ENCODE results near the gene BCAS3.
A peak's percentile ranks its signal among the peaks of the same experiment; 100 is the strongest.

Gene BCAS3

DNA sequence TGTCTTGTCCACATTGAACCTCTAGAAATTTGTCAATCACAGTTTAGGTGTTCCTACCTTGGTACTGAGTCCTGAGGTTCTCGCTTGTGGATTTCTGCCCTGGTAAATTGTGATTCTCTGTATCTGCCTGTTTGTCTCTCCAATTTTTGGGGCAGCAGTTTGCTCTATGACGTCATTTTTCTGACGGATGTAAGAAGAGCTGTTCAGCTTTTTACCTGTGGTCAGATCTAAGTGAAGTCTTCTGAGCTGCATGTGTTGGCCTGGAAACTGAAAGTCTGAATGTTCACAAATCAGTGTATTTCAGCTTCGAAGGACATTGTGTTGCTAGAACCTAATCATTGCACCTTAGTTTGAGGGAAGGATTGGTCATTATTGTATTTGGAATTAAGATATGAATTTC, 63.4 kb downstream of the BCAS3 start:
- H3K4me3 ChIP-seq (ENCODE audit: low read depth, low read length) = no peak overlapping the region
- TF ChIP-seq, protein P1, sequence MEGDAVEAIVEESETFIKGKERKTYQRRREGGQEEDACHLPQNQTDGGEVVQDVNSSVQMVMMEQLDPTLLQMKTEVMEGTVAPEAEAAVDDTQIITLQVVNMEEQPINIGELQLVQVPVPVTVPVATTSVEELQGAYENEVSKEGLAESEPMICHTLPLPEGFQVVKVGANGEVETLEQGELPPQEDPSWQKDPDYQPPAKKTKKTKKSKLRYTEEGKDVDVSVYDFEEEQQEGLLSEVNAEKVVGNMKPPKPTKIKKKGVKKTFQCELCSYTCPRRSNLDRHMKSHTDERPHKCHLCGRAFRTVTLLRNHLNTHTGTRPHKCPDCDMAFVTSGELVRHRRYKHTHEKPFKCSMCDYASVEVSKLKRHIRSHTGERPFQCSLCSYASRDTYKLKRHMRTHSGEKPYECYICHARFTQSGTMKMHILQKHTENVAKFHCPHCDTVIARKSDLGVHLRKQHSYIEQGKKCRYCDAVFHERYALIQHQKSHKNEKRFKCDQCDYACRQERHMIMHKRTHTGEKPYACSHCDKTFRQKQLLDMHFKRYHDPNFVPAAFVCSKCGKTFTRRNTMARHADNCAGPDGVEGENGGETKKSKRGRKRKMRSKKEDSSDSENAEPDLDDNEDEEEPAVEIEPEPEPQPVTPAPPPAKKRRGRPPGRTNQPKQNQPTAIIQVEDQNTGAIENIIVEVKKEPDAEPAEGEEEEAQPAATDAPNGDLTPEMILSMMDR (IDR thresholded peaks at IDR 0.05; ENCODE audit: insufficient read depth, low read depth, low read length, missing control alignments) = no peak
- DNase-seq (ENCODE audit: low read depth) = peak; percentile 18

DNA sequence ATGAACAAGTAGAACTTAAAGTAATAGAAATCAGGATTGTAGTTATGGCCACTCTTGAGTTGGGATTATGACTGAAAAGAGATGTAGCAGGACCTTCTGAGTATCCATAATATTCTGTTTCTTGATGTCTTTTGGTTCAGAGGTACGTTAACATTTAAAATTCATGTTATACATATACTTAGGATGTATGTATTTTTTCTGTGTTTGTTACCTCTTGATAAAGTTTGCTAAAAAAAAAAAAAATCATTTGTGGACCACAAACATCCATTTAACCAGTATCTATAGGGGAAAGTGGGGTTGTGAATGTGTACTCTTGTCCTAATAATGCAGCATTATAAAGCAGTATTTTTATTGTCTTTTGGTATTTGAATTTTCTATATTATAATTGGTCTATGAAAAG, 65.6 kb downstream of the BCAS3 start:
- no peak overlapping the region for H3K4me3 ChIP-seq (ENCODE audit: low read depth, low read length)
- TF ChIP-seq, protein P1 (IDR thresholded peaks at IDR 0.05; ENCODE audit: insufficient read depth, low read depth, low read length, missing control alignments) = no peak
- no peak for DNase-seq (ENCODE audit: low read depth)

DNA sequence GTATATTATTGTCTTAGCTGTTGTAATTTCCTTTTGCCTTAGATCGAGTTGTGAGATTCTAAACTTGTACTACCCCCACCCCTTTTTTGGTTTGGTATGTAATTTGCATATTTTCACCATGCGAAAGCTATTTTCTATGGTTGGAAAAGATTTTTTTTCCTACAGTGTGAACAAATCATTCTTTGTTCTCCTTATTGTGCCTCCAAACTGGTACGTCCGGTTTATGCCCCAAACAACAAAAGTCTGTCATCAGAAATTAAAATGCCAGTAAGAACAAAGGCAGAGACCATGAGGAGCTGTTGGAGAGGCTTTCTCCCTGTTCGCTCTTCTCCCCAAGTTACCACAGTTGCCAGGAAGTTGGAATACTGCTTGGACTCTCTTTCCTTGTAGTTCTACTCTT, 66.1 kb downstream of the BCAS3 start:
- H3K4me3 ChIP-seq (ENCODE audit: low read depth, low read length) = no peak overlapping the region
- peak; percentile 1 for DNase-seq (ENCODE audit: low read depth)
- TF ChIP-seq, protein P1 (IDR thresholded peaks at IDR 0.05; ENCODE audit: insufficient read depth, low read depth, low read length, missing control alignments) = no peak

DNA sequence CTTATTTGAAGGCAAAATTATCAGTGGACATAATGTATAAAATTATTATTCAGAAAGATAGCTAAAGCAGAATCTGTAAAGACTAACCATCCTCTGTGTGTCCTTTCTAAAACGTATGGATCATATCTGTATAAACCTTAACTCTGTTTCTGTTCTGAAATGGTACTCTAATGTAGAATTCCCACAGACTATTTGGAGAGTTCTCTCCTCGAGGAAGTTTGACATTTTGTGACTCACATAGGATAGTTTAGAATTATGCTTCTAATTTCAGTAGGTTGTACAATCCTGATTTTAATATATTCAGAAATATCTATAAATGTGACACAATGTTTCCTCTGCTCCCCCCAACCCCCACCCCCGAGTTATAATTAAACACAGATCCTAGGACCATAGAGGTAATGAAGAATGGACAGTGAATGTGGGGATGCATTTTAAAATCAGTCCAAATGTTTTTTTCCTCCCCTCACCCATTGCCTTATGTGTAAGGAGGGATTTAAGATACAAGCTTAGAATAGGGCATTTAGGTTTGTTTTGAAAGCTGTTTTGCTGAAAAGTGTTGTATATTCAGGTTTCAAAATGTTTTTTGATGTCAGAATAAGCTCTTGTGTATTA, 66.8 kb downstream of the BCAS3 start:
- H3K4me3 ChIP-seq (ENCODE audit: low read depth, low read length) = no peak overlapping the region
- no peak for DNase-seq (ENCODE audit: low read depth)
- TF ChIP-seq, protein P1 (IDR thresholded peaks at IDR 0.05; ENCODE audit: insufficient read depth, low read depth, low read length, missing control alignments) = no peak

DNA sequence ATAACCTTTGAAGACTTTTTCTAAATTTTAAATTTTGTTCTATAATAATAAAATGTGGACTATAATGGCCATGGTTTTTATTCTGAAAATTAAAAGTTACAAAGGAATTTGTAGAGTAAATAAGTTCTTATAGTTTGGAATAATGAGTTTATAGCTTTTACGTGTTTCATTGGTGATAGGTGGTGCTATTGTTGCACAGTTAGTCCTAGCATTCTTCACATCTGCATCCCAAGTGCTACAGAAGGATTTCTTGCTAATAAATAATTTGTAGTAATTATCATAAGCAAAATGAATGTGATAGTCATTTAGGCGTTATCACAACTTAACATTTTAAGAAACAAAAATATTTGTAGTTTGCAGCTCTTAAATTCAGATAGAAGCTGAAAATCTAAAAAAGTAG, 67.9 kb downstream of the BCAS3 start:
- H3K4me3 ChIP-seq (ENCODE audit: low read depth, low read length) = no peak overlapping the region
- TF ChIP-seq, protein P1 (IDR thresholded peaks at IDR 0.05; ENCODE audit: insufficient read depth, low read depth, low read length, missing control alignments) = no peak
- DNase-seq (ENCODE audit: low read depth) = no peak

DNA sequence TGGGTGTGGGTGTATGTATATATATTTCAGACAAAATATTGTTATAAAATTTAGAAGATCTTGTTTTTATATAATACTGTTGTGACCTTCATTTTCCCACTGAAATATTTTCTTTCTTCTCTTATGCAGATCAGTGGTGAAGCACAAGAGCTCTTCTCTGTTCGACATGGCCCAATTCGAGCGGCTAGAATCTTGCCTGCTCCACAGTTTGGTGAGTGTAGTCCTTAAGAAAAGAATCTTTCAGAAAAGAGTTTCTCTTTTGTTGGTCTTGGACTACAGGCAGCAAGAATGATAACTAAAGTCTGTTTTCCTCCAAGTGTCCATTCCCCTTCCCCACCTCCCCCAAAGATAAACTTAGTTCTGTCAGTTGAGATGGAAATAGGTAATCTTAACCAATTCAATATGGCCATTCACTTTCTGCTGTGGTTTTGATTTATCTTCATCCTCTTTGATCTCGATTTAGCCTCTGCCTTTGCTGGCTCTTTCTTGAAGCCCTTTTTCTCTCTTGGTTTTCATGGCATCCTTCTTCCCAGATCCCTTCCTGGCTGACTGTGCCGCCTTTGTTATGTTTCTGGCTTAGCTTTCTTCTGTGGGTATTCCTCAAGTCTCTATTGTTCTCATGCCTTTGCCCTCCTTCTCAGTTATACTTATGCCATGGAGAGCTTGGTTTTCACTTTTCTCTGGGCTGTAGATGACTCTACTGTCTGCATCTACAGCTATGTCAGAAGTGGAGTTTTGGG, 69.6 kb downstream of the BCAS3 start:
- no peak for DNase-seq (ENCODE audit: low read depth)

More for the DNA sequence above, 69.6 kb downstream of the BCAS3 start:
- TF ChIP-seq, protein P1 (IDR thresholded peaks at IDR 0.05; ENCODE audit: insufficient read depth, low read depth, low read length, missing control alignments) = no peak
- H3K4me3 ChIP-seq (ENCODE audit: low read depth, low read length) = no peak overlapping the region

Data from GM12865 (cell line).